ENCODE measurements around the gene PHF12. TPM values are rescaled to one million over a fixed set of nuclear protein-coding genes. Genes with fewer than 3 reads are reported as not detected.
A peak's percentile ranks its signal among the peaks of the same experiment; 100 is the strongest.

Gene PHF12
- total and polyA plus RNA-seq, 2 of the 13 experiments (the other 11 are each of a cell fraction or from before 2014, with no cell fraction given) = 9.8 to 17.1 TPM

GRCh38 chr17:28916302-28916934 lies 34.9 kb downstream of the PHF12 start (continued):
- peak; percentile 95 for TF ChIP-seq ZBTB33 (CRISPR knock-in tag; IDR thresholded peaks at IDR 0.05)

- BruUV-seq (replicated peaks) = no TSS peak
- Histone ChIP-seq H3K79me2 (ENCODE audit: insufficient read depth, low read length) (no peaks in the 10 kb centered on the region), H3K27me3 (ENCODE audit: control insufficient read depth in 1 of 2, insufficient read depth in 2 of 2, low read length in 2 of 2) (no peaks in the 10 kb centered on the region), H3K4me1 (ENCODE audit: insufficient read depth, low read length) (peaks cover 53% of the 10 kb centered on the region), H3K9ac (ENCODE audit: insufficient read depth, low read depth, low read length) (no peak overlapping the region), H3K27ac (ENCODE audit: extremely low read length, insufficient read depth, low read length) (peak overlapping the region; percentile 14), H3K36me3 (replicated peaks in 1 of 2; ENCODE audit: control insufficient read depth in 1 of 2, insufficient read depth in 2 of 2, low read length in 2 of 2) (peaks cover 41 to 85% of the 10 kb centered on the region in 2 experiments), H3K4me3 (replicated peaks in 1 of 3; ENCODE audit: insufficient read depth in 1 of 3, low read depth in 2 of 3, low read length in 3 of 3) (no peak overlapping the region), H4K20me1 (ENCODE audit: insufficient read depth, low read length) (peaks cover 4% of the 10 kb centered on the region; the same call in 1 of the 2 replicates), H2AFZ (ENCODE audit: low read length) (no peak overlapping the region), H3K9me3 (ENCODE audit: low read length) (no peaks in the 10 kb centered on the region), H3K4me2 (ENCODE audit: low read depth, low read length) (no peak overlapping the region)
- 93% methylated on average over 3 of the region's 6 CpGs for WGBS (ENCODE audit: low lambda C conversion rate)
- in situ Hi-C loops (cut with HindIII; ENCODE audit: extremely low pct_ligation_motif_present, low pct_unique_long_range_greater_than_20kb) = loop anchor here (5.0 kb wide), 1 partner anchor 34 kb away; no protein-coding TSS in a partner anchor
- ChIA-PET POLR2A (interaction anchor here (1.0 kb wide), 1 partner anchor 11 kb away, joined by 3 read pairs; no protein-coding TSS in a partner anchor), CTCF (ENCODE audit: low intra/inter-chr PET ratio, low total read pairs) (interaction anchor here (1.1 kb wide), 1 partner anchor 10 kb away, joined by 4 read pairs; the partner anchor contains the start of gene DHRS13)
- ATAC-seq (no peak), FAIRE-seq (no peak), DNase-seq (ENCODE audit: low spot score) (no peak)
- intact Hi-C loops (cut with micrococcal nuclease; ENCODE audit: unreplicated experiment) = no loop called here
- no peak for TF ChIP-seq ZNF543 (CRISPR knock-in tag; IDR thresholded peaks at IDR 0.05)
These were observed 38.4 kb downstream of the PHF12 start for GRCh38 chr17:28912938-28913333.
